Placental pericyte (primary cell): ENCODE data around the gene TMEM144. TPM values are rescaled to one million over a fixed set of nuclear protein-coding genes. Genes with fewer than 3 reads are reported as not detected.

Experiments used
- total RNA-seq: library from RNA; depleted of rRNA; stranded (reverse); fragments of >200 nt; gene quantifications from 2 replicates; pipeline ENCODE4 v1.2.3, GENCODE V29; 2012

TMEM144 gene
- 2.2 and 4.3 TPM in 2 replicates for total RNA-seq

GRCh38 chr4:158209825-158210807 lies at the start of gene TMEM144:
TSS of gene TMEM144 (plus strand) at chr4:158210486. CDS start at chr4:158212668, 2,182 bp downstream.

GRCh38 chr4:158172261-158173258 lies 37.7 kb upstream of the TMEM144 start, which contains the start of gene GASK1B:
TSS of gene GASK1B (minus strand) at chr4:158173025. CDS start at chr4:158171375, 1,650 bp downstream.

Other genes starting within 250 kb of the TMEM144 start
- gene GASK1B, start 37.5 kb upstream of the TMEM144 start, total RNA-seq, result 22.0 and 53.6 TPM in 2 replicates